ENCODE results near the gene RSRC1.

DNA sequence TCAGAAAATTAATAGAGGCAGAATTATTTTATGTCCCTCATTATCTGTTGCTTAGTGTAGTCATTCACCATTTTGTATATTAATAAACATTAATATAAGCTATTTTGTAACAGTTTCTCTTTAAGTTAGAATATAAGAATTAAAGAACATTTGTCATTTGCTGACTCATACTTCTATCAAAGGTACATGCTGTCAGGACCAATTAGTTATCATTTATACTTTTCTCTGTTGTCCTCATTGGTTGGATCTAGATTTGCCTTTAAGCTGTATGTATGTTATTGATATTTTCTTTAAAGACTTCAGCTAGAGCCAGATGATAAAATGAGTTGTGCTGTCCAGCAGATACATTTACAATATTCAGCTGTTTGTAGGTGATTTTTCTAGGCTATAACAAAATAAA is 292.7 kb downstream of the RSRC1 start:
- TF ChIP-seq POLR2AphosphoS5 (IDR thresholded peaks at IDR 0.05; ENCODE audit: low read depth, low read length) (no peak), CTCF (IDR thresholded peaks at IDR 0.05) (no peak), TCF7L2 (IDR thresholded peaks at IDR 0.05; ENCODE audit: low read depth, low read length) (no peak), SIN3A (IDR thresholded peaks at IDR 0.05; ENCODE audit: borderline replicate concordance, insufficient read depth, low read depth, low read length) (no peak)
- TF ChIP-seq, protein P1, sequence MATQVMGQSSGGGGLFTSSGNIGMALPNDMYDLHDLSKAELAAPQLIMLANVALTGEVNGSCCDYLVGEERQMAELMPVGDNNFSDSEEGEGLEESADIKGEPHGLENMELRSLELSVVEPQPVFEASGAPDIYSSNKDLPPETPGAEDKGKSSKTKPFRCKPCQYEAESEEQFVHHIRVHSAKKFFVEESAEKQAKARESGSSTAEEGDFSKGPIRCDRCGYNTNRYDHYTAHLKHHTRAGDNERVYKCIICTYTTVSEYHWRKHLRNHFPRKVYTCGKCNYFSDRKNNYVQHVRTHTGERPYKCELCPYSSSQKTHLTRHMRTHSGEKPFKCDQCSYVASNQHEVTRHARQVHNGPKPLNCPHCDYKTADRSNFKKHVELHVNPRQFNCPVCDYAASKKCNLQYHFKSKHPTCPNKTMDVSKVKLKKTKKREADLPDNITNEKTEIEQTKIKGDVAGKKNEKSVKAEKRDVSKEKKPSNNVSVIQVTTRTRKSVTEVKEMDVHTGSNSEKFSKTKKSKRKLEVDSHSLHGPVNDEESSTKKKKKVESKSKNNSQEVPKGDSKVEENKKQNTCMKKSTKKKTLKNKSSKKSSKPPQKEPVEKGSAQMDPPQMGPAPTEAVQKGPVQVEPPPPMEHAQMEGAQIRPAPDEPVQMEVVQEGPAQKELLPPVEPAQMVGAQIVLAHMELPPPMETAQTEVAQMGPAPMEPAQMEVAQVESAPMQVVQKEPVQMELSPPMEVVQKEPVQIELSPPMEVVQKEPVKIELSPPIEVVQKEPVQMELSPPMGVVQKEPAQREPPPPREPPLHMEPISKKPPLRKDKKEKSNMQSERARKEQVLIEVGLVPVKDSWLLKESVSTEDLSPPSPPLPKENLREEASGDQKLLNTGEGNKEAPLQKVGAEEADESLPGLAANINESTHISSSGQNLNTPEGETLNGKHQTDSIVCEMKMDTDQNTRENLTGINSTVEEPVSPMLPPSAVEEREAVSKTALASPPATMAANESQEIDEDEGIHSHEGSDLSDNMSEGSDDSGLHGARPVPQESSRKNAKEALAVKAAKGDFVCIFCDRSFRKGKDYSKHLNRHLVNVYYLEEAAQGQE (IDR thresholded peaks at IDR 0.05; ENCODE audit: insufficient read depth in 1 of 2, low read depth in 2 of 2, low read length in 1 of 2) = no peak
